Measurements from ENCODE around the gene TOR1AIP1.
"Not testable (repeated sequence)": the region's sequence is repeated elsewhere in the genome, so short reads cannot be mapped to it uniquely, and the experiment has no call there.

Gene TOR1AIP1

GRCh38 chr1:179937668-179938254 lies 55.7 kb downstream of the TOR1AIP1 start:
- no peak for DNase-seq (ENCODE audit: low read depth in 2 of 2, low spot score in 1 of 2)

GRCh38 chr1:179938752-179939151 lies 56.7 kb downstream of the TOR1AIP1 start:
- DNase-seq (ENCODE audit: low read depth in 2 of 2, low spot score in 1 of 2) = no peak

GRCh38 chr1:179939941-179940340 lies 57.9 kb downstream of the TOR1AIP1 start:
- DNase-seq (ENCODE audit: low read depth in 2 of 2, low spot score in 1 of 2) = no peak

- DNase-seq (ENCODE audit: low read depth in 2 of 2, low spot score in 1 of 2) = no peak
These were observed 59.4 kb downstream of the TOR1AIP1 start for GRCh38 chr1:179941454-179941853.

- no peak for DNase-seq (ENCODE audit: low read depth in 2 of 2, low spot score in 1 of 2)
These were observed 68.6 kb downstream of the TOR1AIP1 start for GRCh38 chr1:179950651-179951050.

- no peak for DNase-seq (ENCODE audit: low read depth in 2 of 2, low spot score in 1 of 2)
These were observed 69.5 kb downstream of the TOR1AIP1 start for GRCh38 chr1:179951383-179952144.

- no peak for DNase-seq (ENCODE audit: low read depth in 2 of 2, low spot score in 1 of 2)
These were observed 70.1 kb downstream of the TOR1AIP1 start for GRCh38 chr1:179952186-179952585.

GRCh38 chr1:179953974-179954492 lies 71.9 kb downstream of the TOR1AIP1 start:
- peak in 1 of 2 donors; percentile 1 for DNase-seq (ENCODE audit: low read depth in 2 of 2, low spot score in 1 of 2)

GRCh38 chr1:179954493-179955286 lies 72.6 kb downstream of the TOR1AIP1 start, which contains the start of gene CEP350:
CEP350 (plus strand) TSS chr1:179954810; CDS start chr1:179986182, 31,372 bp downstream.
- peak; percentile 91 to 95 for DNase-seq (ENCODE audit: low read depth in 2 of 2, low spot score in 1 of 2)

- no peak for DNase-seq (ENCODE audit: low read depth in 2 of 2, low spot score in 1 of 2)
These were observed 73.2 kb downstream of the TOR1AIP1 start for GRCh38 chr1:179955287-179955680.

GRCh38 chr1:179955731-179956130 lies 73.6 kb downstream of the TOR1AIP1 start:
- no peak for DNase-seq (ENCODE audit: low read depth in 2 of 2, low spot score in 1 of 2)

GRCh38 chr1:179958359-179958758 lies 76.3 kb downstream of the TOR1AIP1 start:
- no peak for DNase-seq (ENCODE audit: low read depth in 2 of 2, low spot score in 1 of 2)

GRCh38 chr1:179962168-179962567 lies 80.1 kb downstream of the TOR1AIP1 start:
- DNase-seq (ENCODE audit: low read depth in 2 of 2, low spot score in 1 of 2) = not testable (repeated sequence)

- no peak for DNase-seq (ENCODE audit: low read depth in 2 of 2, low spot score in 1 of 2)
These were observed 84.5 kb downstream of the TOR1AIP1 start for GRCh38 chr1:179966551-179966950.

GRCh38 chr1:179968284-179968993 lies 86.4 kb downstream of the TOR1AIP1 start:
- DNase-seq (ENCODE audit: low read depth in 2 of 2, low spot score in 1 of 2) = no peak

- no peak for DNase-seq (ENCODE audit: low read depth in 2 of 2, low spot score in 1 of 2)
These were observed 87.2 kb downstream of the TOR1AIP1 start for GRCh38 chr1:179968994-179969919.

Measured in stimulated activated CD8-positive, alpha-beta memory T cell treated with anti-CD3 and anti-CD28 coated beads, Interleukin-4, amount 100 ng/mL, for 1 hour (primary cell).